IPS-15b (cell line): ENCODE measurements around the gene MEN1.
A peak's percentile ranks its signal among the peaks of the same experiment; 100 is the strongest.
"Not testable (repeated sequence)": the region's sequence is repeated elsewhere in the genome, so short reads cannot be mapped to it uniquely, and the experiment has no call there.

Experiments
- H3K27me3 ChIP-seq: one replicate; pipeline ENCODE4 v1.6.1; 2013; ENCODE audit warnings: low read length; ENCODE audit not compliant: control insufficient read depth, insufficient read depth
- H3K36me3 ChIP-seq: one replicate; pipeline ENCODE4 v1.6.1; 2013; ENCODE audit warnings: low read length; ENCODE audit not compliant: control insufficient read depth, insufficient read depth
- H3K4me1 ChIP-seq: one replicate; pipeline ENCODE4 v1.6.1; 2013; ENCODE audit warnings: mild to moderate bottlenecking, low read length; ENCODE audit not compliant: control insufficient read depth, insufficient read depth
- H3K4me3 ChIP-seq: one replicate; pipeline ENCODE4 v1.5.1; 2013; ENCODE audit warnings: low read depth, low read length
- H3K9ac ChIP-seq: one replicate; pipeline ENCODE4 v1.6.1; 2013; ENCODE audit warnings: low read depth, mild to moderate bottlenecking, low read length
- H3K9me3 ChIP-seq: one replicate; pipeline ENCODE4 v1.6.1; 2013; ENCODE audit warnings: mild to moderate bottlenecking, low read length; ENCODE audit not compliant: control insufficient read depth, insufficient read depth

Gene MEN1

GRCh38 chr11:64852804-64853509, 42.6 kb upstream of the MEN1 start:
- Histone ChIP-seq H3K9me3 (no peaks in the 10 kb centered on the region), H3K36me3 (peaks cover 14% of the 10 kb centered on the region), H3K9ac (no peak overlapping the region), H3K27me3 (no peaks in the 10 kb centered on the region), H3K4me3 (no peak overlapping the region), H3K4me1 (peaks cover 4% of the 10 kb centered on the region)

GRCh38 chr11:64851831-64852351, 41.5 kb upstream of the MEN1 start:
- H3K9me3 ChIP-seq: no peaks in the 10 kb centered on the region
- no peak overlapping the region for H3K9ac ChIP-seq
- no peak overlapping the region for H3K4me3 ChIP-seq
- H3K27me3 ChIP-seq: no peaks in the 10 kb centered on the region
- H3K36me3 ChIP-seq: peaks cover 14% of the 10 kb centered on the region
- peaks cover 5% of the 10 kb centered on the region for H3K4me1 ChIP-seq

GRCh38 chr11:64850979-64851567, 40.7 kb upstream of the MEN1 start:
- H3K9ac ChIP-seq: no peak overlapping the region
- no peaks in the 10 kb centered on the region for H3K27me3 ChIP-seq
- H3K4me3 ChIP-seq: no peak overlapping the region
- H3K4me1 ChIP-seq: peaks cover 7% of the 10 kb centered on the region
- peaks cover 9% of the 10 kb centered on the region for H3K36me3 ChIP-seq
- no peaks in the 10 kb centered on the region for H3K9me3 ChIP-seq

- Histone ChIP-seq H3K36me3 (peaks cover 9% of the 10 kb centered on the region), H3K9me3 (no peaks in the 10 kb centered on the region), H3K4me3 (no peak overlapping the region), H3K27me3 (no peaks in the 10 kb centered on the region), H3K9ac (no peak overlapping the region), H3K4me1 (peaks cover 7% of the 10 kb centered on the region)
These were observed 39.4 kb upstream of the MEN1 start for GRCh38 chr11:64849598-64850356.

- H3K9me3 ChIP-seq: no peaks in the 10 kb centered on the region
- H3K36me3 ChIP-seq: peaks cover 4% of the 10 kb centered on the region
- H3K27me3 ChIP-seq: no peaks in the 10 kb centered on the region
- H3K4me3 ChIP-seq: no peak overlapping the region
- H3K4me1 ChIP-seq: peaks cover 7% of the 10 kb centered on the region
- H3K9ac ChIP-seq: no peak overlapping the region
These were observed 38.7 kb upstream of the MEN1 start for GRCh38 chr11:64848826-64849597.

- Histone ChIP-seq H3K36me3 (no peaks in the 10 kb centered on the region), H3K4me1 (peaks cover 7% of the 10 kb centered on the region), H3K27me3 (no peaks in the 10 kb centered on the region), H3K9me3 (no peaks in the 10 kb centered on the region), H3K9ac (no peak overlapping the region), H3K4me3 (no peak overlapping the region)
These were observed 38.0 kb upstream of the MEN1 start for GRCh38 chr11:64848214-64848825.

GRCh38 chr11:64846998-64847666, 36.8 kb upstream of the MEN1 start:
- peaks cover 12% of the 10 kb centered on the region for H3K4me1 ChIP-seq
- no peaks in the 10 kb centered on the region for H3K9me3 ChIP-seq
- no peaks in the 10 kb centered on the region for H3K27me3 ChIP-seq
- H3K4me3 ChIP-seq: no peak overlapping the region
- no peak overlapping the region for H3K9ac ChIP-seq
- no peaks in the 10 kb centered on the region for H3K36me3 ChIP-seq

GRCh38 chr11:64845776-64846129, 35.4 kb upstream of the MEN1 start:
- not testable (repeated sequence) for H3K4me1 ChIP-seq, H3K9ac ChIP-seq

GRCh38 chr11:64845129-64845775, 34.9 kb upstream of the MEN1 start:
- H3K9me3 ChIP-seq: no peaks in the 10 kb centered on the region
- peaks cover 8% of the 10 kb centered on the region for H3K4me1 ChIP-seq
- H3K9ac ChIP-seq: no peak overlapping the region
- peak overlapping the region; percentile 61 for H3K4me3 ChIP-seq
- no peaks in the 10 kb centered on the region for H3K27me3 ChIP-seq
- H3K36me3 ChIP-seq: peaks cover 3% of the 10 kb centered on the region

More at GRCh38 chr11:64845776-64846129, 35.4 kb upstream of the MEN1 start:
- H3K27me3 ChIP-seq, H3K4me3 ChIP-seq, H3K36me3 ChIP-seq, H3K9me3 ChIP-seq: not testable (repeated sequence)

- Histone ChIP-seq H3K9ac (peak within 1 kb of the TSS; percentile 65), H3K4me3 (peak within 1 kb of the TSS; percentile 85), H3K9me3 (no peaks in the 10 kb centered on the region), H3K36me3 (peaks cover 9% of the 10 kb centered on the region), H3K4me1 (peaks cover 8% of the 10 kb centered on the region), H3K27me3 (no peaks in the 10 kb centered on the region)
These were observed 34.2 kb upstream of the MEN1 start, which contains the start of gene CDC42BPG for GRCh38 chr11:64844330-64845128. CDC42BPG (minus strand) TSS chr11:64844653; CDS start chr11:64844569, 84 bp downstream.
